Activated naive CD4-positive, alpha-beta T cell treated with anti-CD3 and anti-CD28 coated beads, Interleukin-2, amount 50 U/mL, for 72 hours (primary cell): ENCODE measurements around the gene EYS. TPM values are rescaled to one million over a fixed set of nuclear protein-coding genes. Genes with fewer than 3 reads are reported as not detected.

Experiments used
- ATAC-seq, 2 donors: fragments of 150-1000 bp; cut with Tn5 transposase; 2 replicates each; pipeline ENCODE4 v1.10.0; 2021; ENCODE audit warnings: mild to moderate bottlenecking in 2 of 2, moderate library complexity in 2 of 2
- DNase-seq, 2 donors: peaks; one replicate each; pipeline ENCODE4 v3.0.0; 2021 to 2022; ENCODE audit warnings: low spot score in 2 of 2
- H3K27ac Mint-ChIP-seq, 2 donors: one replicate each; pipeline ENCODE4 v1.8.0; 2022; ENCODE audit warnings: mild to moderate bottlenecking in 2 of 2, mixed read lengths in 2 of 2
- H3K36me3 Mint-ChIP-seq, 2 donors: one replicate each; pipeline ENCODE4 v1.8.0; 2022; ENCODE audit warnings: mixed read lengths in 2 of 2
- H3K9me3 Mint-ChIP-seq, 2 donors: one replicate each; pipeline ENCODE4 v1.8.0; 2022; ENCODE audit warnings: mixed read lengths in 2 of 2
- total RNA-seq, 2 donors: library from RNA; stranded (reverse); gene quantifications; one replicate each; pipeline ENCODE4 v1.2.3, GENCODE V29; 2022

Gene EYS
- total RNA-seq, 2 donors from 2014 or later = not detected

DNA sequence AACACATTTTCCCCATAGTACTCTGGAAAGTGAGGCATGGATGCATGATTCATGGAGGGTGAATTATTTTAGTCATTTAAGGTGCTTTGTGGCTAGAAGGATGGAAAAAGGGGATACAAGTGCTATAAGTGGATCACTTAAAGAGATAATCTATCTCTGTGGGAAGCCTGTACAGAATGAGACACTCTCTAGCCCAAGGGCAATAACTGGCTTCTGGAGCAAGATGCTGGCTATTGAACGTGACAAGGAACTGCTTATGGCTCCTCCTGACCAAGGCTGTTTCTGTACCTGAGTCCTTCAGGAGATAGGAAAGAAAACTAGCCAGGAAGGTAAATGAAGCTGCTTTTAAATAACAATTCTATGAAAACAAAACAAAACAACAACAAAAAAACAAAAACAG, 590.7 kb downstream of the EYS start:
- Mint-ChIP-seq H3K9me3 (peaks cover 27 to 30% of the 10 kb centered on the region in 2 donors), H3K27ac (no peak overlapping the region), H3K36me3 (no peaks in the 10 kb centered on the region)
- DNase-seq = no peak
- ATAC-seq = no peak

DNA sequence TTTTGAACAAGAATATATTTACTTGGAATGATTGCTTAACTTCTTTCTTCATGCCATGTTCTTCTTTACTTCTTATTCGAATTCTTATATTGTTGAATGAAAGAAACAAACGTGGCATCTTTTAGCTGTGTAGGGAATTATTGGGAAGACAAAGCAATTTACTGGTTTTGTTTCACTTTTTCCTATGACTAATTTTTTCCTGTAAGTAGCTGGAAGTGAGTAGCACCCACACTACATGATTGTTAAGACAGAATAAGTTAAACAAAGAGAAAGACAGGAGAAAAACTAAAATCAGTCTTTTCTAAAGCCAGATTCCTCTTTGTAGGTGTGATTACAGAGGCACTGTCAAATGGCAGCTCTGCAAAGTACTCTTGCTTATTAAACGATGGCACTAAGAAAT, 593.4 kb downstream of the EYS start:
- peaks cover 20 to 22% of the 10 kb centered on the region in 2 donors for H3K9me3 Mint-ChIP-seq

GRCh38 chr6:65112435-65112834, 594.6 kb downstream of the EYS start:
- Mint-ChIP-seq H3K36me3 (no peaks in the 10 kb centered on the region), H3K27ac (no peak overlapping the region), H3K9me3 (peaks cover 16 to 18% of the 10 kb centered on the region in 2 donors)
- DNase-seq (no peak), ATAC-seq (no peak)

More for the DNA sequence above, 593.4 kb downstream of the EYS start:
- DNase-seq (no peak), ATAC-seq (no peak)
- no peak overlapping the region for H3K27ac Mint-ChIP-seq
- H3K36me3 Mint-ChIP-seq = no peaks in the 10 kb centered on the region

GRCh38 chr6:65110031-65110430, 597.0 kb downstream of the EYS start:
- Mint-ChIP-seq H3K36me3 (no peaks in the 10 kb centered on the region), H3K27ac (no peak overlapping the region), H3K9me3 (peaks cover 5% of the 10 kb centered on the region in 2 donors)
- DNase-seq (no peak), ATAC-seq (no peak)

GRCh38 chr6:65098349-65098748, 608.7 kb downstream of the EYS start:
- no peaks in the 10 kb centered on the region for H3K36me3 Mint-ChIP-seq
- H3K27ac Mint-ChIP-seq = no peak overlapping the region
- H3K9me3 Mint-ChIP-seq = peaks cover 7% of the 10 kb centered on the region in 2 donors
- no peak for ATAC-seq
- DNase-seq = no peak

GRCh38 chr6:65091561-65091960, 615.5 kb downstream of the EYS start:
- ATAC-seq (no peak), DNase-seq (no peak)
- Mint-ChIP-seq H3K9me3 (peaks cover 21 to 22% of the 10 kb centered on the region in 2 donors), H3K36me3 (peaks cover 9 to 10% of the 10 kb centered on the region in 2 donors), H3K27ac (no peak overlapping the region)

DNA sequence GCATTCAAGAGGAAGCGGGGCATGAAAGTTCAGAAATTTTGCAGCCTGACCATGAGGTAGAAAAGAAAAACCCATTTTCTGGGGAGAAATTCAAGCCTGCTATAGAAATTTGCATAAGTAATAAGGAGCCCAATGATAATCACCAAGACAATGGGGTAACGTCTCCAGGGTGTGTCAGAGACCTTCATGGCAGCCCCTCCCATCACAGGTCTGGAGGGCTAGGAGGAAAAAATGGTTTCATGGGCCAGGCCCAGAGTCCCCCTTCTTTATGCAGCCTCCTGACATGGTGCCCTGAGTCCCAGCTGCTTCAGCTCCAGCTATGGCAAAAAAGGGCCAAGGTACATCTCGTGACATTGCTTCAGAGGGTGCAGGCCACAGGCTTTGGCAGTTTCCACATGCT, 618.5 kb downstream of the EYS start:
- Mint-ChIP-seq H3K9me3 (peaks cover 18 to 19% of the 10 kb centered on the region in 2 donors), H3K27ac (no peak overlapping the region), H3K36me3 (peaks cover 9 to 10% of the 10 kb centered on the region in 2 donors)
- no peak for DNase-seq
- ATAC-seq = no peak

- Mint-ChIP-seq H3K9me3 (peaks cover 0 to 9% of the 10 kb centered on the region in 2 donors), H3K36me3 (no peaks in the 10 kb centered on the region), H3K27ac (no peak overlapping the region)
- DNase-seq (no peak), ATAC-seq (no peak)
Observed at GRCh38 chr6:65081756-65082155, 625.3 kb downstream of the EYS start.

GRCh38 chr6:65075705-65076230, 631.3 kb downstream of the EYS start:
- ATAC-seq (no peak), DNase-seq (no peak)
- Mint-ChIP-seq H3K9me3 (peaks cover 3 to 4% of the 10 kb centered on the region in 2 donors), H3K36me3 (no peaks in the 10 kb centered on the region), H3K27ac (no peak overlapping the region)

DNA sequence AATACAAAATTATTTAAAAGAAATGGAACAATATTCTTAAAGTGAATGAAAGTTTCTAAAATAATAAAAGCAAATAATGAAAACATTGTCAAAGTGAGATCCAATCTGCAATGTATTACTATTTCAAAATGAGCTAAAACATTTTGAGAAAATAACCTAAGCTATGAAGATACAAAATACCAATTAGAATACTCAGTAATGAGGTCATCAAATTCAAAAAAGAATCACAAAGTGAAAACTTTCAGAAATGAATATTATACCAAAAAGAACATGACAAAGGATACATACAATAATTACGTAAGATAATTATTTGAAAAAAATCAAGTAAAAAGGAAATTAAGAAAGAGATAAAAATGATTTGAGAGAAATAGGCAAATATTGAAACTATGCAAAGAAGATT, 634.5 kb downstream of the EYS start:
- peaks cover 17 to 18% of the 10 kb centered on the region in 2 donors for H3K9me3 Mint-ChIP-seq
- H3K36me3 Mint-ChIP-seq = no peaks in the 10 kb centered on the region
- no peak for ATAC-seq
- no peak for DNase-seq
- no peak overlapping the region for H3K27ac Mint-ChIP-seq

DNA sequence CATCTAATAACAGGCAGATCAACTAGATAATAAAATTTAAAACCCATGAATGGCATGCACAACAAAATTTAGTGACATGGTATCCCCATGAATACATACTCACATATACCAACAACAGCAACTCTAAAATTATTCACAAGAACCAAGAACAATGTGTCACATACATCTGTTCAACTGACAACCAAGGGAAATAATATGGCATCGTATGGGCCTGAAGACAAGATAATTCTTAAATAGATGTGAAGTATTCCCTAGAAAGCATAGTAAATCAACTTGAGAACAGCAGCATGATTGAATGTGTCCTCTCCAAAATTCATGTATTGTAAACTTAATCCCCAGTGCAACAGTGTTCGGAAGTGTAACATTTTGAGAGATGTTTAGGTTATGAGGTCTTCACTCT, 635.5 kb downstream of the EYS start:
- no peak overlapping the region for H3K27ac Mint-ChIP-seq
- DNase-seq (no peak), ATAC-seq (no peak)
- no peaks in the 10 kb centered on the region for H3K36me3 Mint-ChIP-seq
- peaks cover 17 to 22% of the 10 kb centered on the region in 2 donors for H3K9me3 Mint-ChIP-seq

GRCh38 chr6:65064844-65065243, 642.2 kb downstream of the EYS start:
- DNase-seq (no peak), ATAC-seq (no peak)
- peaks cover 25 to 27% of the 10 kb centered on the region in 2 donors for H3K9me3 Mint-ChIP-seq
- H3K27ac Mint-ChIP-seq = no peak overlapping the region
- H3K36me3 Mint-ChIP-seq = no peaks in the 10 kb centered on the region

GRCh38 chr6:65059568-65059967, 647.5 kb downstream of the EYS start:
- peaks cover 10 to 17% of the 10 kb centered on the region in 2 donors for H3K9me3 Mint-ChIP-seq
- H3K36me3 Mint-ChIP-seq = no peaks in the 10 kb centered on the region
- ATAC-seq (no peak), DNase-seq (no peak)
- H3K27ac Mint-ChIP-seq = no peak overlapping the region

GRCh38 chr6:65055545-65055944, 651.5 kb downstream of the EYS start:
- Mint-ChIP-seq H3K9me3 (peaks cover 0 to 8% of the 10 kb centered on the region in 2 donors), H3K27ac (no peak overlapping the region), H3K36me3 (no peaks in the 10 kb centered on the region)
- no peak for ATAC-seq
- DNase-seq = no peak

DNA sequence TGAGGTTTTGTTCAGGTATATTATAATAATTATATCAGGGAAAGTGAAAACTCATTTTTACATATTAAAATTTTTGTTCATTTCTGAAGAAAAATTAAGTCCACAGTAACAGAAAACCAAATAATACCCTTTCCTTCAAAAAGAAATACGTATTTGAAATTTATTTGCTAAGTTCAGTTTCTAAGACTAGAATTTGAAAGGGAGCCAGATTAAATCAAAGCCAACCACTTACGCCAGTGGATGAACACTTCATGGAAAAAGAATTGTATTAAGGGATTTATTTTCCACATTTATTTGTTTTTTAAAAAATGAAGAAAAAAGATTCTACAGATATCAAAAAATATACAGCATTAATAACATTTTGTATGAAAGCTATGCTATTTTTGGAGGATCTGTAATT, 654.4 kb downstream of the EYS start:
- ATAC-seq (no peak), DNase-seq (no peak)
- no peak overlapping the region for H3K27ac Mint-ChIP-seq
- no peaks in the 10 kb centered on the region for H3K36me3 Mint-ChIP-seq
- peaks cover 5 to 9% of the 10 kb centered on the region in 2 donors for H3K9me3 Mint-ChIP-seq

GRCh38 chr6:65045801-65046200, 661.2 kb downstream of the EYS start:
- no peak for DNase-seq
- Mint-ChIP-seq H3K9me3 (peaks cover 13 to 16% of the 10 kb centered on the region in 2 donors), H3K36me3 (no peaks in the 10 kb centered on the region), H3K27ac (no peak overlapping the region)
- ATAC-seq = no peak

DNA sequence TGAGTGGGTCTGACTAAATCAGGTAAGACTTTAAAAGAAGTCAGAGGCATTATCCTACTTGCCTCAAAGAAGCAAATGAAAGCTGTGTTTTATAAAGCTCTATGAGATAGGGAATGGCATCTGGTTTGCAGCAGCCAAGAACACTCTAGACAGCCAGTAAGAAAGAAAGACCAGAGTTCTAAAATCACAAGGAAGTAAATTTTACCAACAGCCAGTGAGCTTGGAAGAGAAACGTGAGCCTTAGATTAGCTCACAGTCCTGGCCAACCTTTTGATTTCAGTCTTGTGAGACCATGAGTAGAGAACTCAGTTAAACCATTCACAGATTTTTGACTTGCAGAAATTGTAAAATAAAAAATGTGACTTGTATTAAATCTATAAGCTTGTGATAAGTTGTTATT, 693.0 kb downstream of the EYS start:
- ATAC-seq (no peak), DNase-seq (no peak)
- H3K36me3 Mint-ChIP-seq = no peaks in the 10 kb centered on the region
- H3K27ac Mint-ChIP-seq = no peak overlapping the region
- peaks cover 8 to 11% of the 10 kb centered on the region in 2 donors for H3K9me3 Mint-ChIP-seq

DNA sequence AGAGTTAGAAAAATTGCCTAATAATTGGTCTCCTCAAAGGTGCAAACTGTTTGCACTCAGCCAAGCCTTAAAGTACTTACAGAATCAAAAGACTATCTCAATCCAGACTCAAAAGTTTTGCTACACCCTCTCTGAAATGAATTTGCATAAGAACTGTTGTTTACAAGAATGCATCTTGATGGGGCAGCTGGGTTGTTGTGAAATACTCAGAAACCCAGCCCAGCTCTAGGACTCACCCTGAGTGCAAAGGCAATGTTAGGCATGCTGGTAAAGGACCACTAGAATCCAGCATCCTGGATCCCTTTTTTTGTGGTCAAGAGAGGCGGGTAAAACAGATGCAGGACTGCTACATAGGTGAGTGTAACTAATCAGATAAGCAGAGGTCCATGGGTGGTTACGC, 700.2 kb downstream of the EYS start:
- H3K36me3 Mint-ChIP-seq = peaks cover 0 to 9% of the 10 kb centered on the region in 2 donors
- H3K27ac Mint-ChIP-seq = no peak overlapping the region
- peaks cover 16 to 25% of the 10 kb centered on the region in 2 donors for H3K9me3 Mint-ChIP-seq
- no peak for ATAC-seq
- no peak for DNase-seq
